ENCODE measurements around the gene FAM83G.

The FAM83G gene

GRCh38 chr17:19009970-19010369, 5.4 kb upstream of the FAM83G start:
- DNase-seq (ENCODE audit: low read depth in 2 of 2), result no peak

DNA sequence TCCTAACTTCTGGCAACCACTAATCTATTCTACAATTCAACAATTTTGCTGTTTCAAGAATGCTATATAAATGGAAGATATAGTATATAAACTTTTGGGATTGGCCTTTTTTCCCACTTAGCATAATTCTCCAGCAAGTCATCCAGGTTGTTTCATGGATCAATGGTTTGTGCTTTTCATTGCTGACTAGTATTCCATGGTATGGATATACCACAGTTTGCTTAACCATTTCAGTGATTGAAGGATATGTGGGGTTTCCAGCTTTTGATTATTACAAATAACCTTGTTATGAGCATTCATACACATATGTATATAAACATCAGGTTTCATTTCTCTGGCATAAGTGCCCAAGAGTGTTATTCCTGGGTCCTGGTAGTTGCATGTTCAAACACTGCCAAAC, 2.1 kb upstream of the FAM83G start:
- no peak for DNase-seq (ENCODE audit: low read depth in 2 of 2)

DNA sequence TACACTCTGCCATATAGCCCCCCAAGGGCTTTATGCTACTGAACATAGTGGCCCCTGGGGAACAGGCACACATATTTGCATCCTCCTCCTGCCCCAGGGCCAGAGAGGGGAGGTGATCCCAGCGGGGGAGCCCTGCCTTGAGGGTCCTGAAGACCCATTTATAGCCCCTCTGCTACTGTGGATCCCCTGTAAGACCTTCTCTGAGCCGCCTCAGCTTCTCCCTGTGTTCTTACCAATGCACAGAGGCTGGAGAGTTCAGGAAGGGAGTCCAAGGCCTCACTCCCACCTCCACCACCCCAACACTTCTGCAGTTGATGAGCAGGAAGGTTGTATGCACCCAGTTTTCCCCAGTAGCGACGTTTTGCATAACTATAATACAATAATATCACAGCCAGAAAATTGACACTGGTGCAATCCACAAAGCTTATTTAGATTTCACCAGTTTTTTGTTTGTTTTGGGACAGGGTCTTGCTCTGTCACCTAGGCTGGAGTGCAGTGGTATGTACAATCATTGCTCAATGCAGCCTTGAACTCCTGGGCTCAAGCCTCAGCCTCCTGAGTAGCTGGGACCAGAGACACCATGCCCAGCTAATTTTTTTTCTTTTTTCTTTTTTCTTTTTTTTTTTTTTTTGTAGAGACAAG, 1.3 kb upstream of the FAM83G start:
- no peak for DNase-seq (ENCODE audit: low read depth in 2 of 2)

- DNase-seq (ENCODE audit: low read depth in 2 of 2), result no peak
These were observed 691 bp upstream of the FAM83G start for GRCh38 chr17:19005137-19005773.

DNA sequence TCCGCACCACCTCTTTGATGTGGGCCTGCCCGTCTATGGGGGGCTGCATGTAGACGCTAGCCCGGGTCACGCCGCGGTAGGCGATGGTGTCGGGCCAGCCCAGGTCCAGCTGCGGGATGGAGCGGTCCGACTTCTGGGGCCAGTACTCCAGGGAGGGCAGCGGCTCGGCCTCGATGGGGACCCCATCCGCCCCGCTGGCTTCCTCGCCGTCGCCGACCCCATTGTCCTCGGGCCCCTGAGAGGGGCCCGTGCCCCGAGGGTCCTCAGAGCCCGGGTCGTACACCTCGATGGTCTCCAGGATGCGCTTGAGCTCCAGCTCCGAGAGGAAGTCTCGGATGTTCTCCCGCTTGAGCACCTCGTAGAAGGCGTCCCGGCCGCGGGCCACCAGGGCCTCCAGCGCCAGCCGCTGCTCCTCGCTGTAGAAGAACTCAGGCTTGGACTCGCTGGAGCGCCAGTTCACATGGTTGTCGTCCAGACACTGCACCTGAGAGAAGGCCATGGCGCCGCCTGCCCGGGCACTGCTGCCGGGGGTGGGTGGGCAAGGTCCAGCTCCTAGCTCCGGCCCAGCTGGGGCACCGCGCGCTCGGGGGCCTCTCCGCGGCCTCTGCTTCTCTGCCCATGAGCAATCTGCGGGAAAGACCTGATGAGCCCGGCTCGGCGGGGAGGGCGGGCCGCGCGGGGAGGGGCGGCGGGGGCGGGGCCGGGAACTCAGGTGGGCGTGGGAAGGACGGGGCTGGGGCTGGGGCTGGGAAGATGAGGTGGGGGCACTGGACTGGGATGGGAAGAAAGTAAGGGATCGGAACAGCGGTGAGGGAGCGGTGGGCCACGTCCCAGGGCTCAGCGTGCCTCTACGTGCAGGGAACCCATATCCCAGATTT, 782 bp downstream of the FAM83G start:
- peak in 1 of 2 donors; percentile 27 for DNase-seq (ENCODE audit: low read depth in 2 of 2)

GRCh38 chr17:19002805-19003542, 1.6 kb downstream of the FAM83G start:
- DNase-seq (ENCODE audit: low read depth in 2 of 2), result no peak

DNA sequence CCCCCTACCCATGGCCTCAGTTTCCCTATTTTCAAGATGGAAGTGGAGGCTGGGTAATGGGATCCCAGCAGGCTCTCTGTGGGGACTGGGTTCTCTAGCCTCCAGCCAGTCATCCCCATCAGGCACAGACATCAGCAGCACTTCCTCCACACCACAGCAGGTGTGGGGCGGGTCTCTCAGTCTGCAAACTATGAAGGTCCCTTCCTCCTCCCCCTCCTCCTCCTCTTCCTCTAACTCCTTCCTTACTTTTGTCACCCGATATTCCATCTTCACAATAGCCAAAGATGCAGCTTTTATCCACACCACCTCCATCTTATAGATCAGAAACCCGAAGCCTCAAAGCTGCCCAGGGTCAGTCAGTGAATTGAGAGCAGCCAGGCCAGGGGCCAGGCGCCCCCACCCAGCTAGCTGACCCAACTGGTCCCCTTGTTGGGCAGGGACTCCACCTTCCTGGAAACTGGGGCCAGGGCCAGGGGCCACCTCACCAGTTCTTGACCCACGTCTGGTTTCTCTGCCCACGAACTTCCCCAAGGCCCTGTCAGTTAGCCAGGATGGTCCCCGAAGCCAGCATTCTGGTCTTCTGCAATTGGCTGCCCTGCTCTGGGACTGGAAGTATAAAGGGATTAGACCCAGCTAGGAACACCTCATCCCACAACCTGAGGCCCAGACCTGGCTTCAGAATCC, 2.5 kb downstream of the FAM83G start:
- no peak for DNase-seq (ENCODE audit: low read depth in 2 of 2)

DNA sequence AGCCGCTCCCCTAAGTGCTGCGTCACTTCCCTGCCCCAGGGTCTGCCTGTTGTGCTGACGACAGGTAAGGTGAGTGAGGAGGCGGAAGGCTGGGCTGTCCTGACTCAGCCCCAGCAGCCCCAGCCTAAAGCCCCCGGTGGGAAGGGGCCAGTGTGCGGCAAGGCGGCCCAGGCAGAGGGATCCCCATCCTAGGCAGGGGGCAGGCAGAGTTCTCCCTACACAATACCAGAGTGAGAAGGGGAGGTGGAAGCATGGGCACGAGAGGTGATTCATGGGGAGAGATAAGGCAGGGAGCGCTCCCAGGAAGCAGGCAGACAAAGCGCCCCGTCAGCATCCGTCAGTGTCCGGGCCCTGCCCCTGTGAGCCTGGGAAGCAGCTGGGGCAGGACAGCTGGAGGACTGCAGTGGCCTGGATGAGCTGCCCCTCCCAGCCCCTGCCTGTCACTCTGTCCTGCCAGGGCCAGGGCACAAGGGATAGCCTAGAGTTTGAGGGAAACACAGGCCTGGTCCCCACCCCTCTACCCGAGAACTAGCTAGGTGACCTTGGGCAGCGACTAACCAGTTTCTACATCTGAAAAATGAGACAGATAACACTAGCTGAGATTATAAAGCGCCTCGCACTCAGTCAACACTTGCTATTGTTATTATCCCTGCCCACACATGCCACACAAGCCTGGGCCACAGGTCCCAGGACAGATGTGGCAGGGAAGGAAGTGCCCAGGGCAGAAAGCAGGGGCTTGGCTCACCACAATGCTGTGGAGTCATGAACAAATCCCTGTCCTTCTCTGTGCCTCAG, 3.8 kb downstream of the FAM83G start:
- no peak for DNase-seq (ENCODE audit: low read depth in 2 of 2)

- no peak for DNase-seq (ENCODE audit: low read depth in 2 of 2)
These were observed 4.7 kb downstream of the FAM83G start for GRCh38 chr17:18999911-19000310.

GRCh38 chr17:18999394-18999793, 5.2 kb downstream of the FAM83G start:
- DNase-seq (ENCODE audit: low read depth in 2 of 2), result no peak

DNA sequence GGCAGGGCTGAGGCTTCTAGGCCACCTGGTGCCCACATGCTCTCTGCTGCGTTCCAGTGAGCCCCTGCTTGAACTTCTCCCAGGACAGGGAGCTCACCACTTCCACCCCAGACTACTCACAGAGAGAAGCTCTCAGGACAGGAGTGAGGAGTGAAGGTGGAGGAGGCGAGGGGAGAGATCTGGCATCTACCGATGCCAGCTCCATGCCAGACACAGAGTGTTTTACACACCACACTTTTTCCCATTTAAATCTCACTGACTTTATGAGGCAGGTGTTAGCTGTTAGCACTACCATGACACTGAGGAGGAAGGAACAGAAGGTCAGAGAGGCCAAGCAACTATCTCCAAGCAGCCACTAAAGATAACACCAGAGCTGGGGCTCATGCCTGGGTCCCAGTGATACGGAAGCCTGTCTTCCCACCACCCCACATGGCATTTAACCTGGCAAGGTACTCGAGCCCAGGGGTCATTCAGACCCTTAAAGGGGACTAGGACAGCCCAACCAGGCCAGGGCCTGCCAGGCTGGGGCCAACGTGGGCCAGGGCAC, 6.8 kb downstream of the FAM83G start:
- DNase-seq (ENCODE audit: low read depth in 2 of 2), result no peak

GRCh38 chr17:18996458-18996857, 8.1 kb downstream of the FAM83G start:
- no peak for DNase-seq (ENCODE audit: low read depth in 2 of 2)

- DNase-seq (ENCODE audit: low read depth in 2 of 2), result no peak
These were observed 9.3 kb downstream of the FAM83G start for GRCh38 chr17:18995220-18995619.

DNA sequence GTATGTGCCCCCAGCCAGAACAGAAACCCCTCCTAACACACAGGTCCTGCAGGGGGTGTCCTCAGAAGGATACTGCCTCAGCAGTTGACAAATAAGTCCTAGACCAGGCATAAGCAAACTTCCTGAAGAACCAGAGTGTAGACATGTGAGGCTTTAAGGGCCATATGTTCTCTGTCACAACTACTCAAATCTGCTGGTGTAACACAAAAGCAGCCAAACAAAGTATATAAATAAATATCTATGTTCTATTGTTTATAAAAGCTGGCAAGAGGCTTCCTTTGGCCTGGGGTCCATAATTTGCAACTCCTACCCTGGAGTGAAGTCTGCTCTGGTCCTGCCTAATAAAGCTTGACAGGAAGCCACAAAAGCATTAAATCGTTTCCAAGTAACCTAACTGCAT, 9.9 kb downstream of the FAM83G start:
- no peak for DNase-seq (ENCODE audit: low read depth in 2 of 2)

GRCh38 chr17:18993905-18994526, 10.5 kb downstream of the FAM83G start:
- no peak for DNase-seq (ENCODE audit: low read depth in 2 of 2)

DNA sequence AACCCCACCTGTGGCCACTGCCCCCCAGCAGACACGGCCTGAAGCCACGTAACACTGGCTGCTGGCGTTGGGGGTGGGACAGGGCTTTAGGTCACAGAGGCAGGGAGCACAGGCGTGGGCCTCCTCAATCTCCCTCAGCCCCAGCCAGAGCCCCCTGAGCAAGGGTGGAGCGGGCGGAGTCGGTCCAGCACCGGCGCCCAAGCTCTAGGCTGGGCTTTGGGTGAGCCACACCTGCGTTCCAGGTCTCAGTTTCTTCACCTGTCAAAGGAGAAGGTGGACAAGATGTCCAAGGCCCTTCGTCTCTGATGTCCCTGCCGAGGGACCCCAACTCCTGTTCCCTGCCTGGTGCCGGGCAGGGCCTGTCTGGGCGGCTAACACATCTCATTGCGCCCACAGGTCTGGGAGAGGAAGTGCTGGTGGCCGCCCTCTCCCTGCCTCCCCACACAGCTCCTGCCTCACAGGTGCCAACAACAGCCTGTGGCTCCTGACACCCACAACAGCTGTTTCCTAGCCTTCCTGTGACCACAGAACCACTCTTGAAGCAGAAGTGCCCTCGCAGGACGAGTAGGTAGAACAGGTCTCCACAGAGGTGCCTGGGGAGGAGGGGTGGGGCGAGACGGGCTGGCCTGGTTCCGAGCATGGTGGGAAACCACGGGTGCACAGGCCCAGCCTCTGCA, 12.0 kb downstream of the FAM83G start:
- no peak for DNase-seq (ENCODE audit: low read depth in 2 of 2)

DNA sequence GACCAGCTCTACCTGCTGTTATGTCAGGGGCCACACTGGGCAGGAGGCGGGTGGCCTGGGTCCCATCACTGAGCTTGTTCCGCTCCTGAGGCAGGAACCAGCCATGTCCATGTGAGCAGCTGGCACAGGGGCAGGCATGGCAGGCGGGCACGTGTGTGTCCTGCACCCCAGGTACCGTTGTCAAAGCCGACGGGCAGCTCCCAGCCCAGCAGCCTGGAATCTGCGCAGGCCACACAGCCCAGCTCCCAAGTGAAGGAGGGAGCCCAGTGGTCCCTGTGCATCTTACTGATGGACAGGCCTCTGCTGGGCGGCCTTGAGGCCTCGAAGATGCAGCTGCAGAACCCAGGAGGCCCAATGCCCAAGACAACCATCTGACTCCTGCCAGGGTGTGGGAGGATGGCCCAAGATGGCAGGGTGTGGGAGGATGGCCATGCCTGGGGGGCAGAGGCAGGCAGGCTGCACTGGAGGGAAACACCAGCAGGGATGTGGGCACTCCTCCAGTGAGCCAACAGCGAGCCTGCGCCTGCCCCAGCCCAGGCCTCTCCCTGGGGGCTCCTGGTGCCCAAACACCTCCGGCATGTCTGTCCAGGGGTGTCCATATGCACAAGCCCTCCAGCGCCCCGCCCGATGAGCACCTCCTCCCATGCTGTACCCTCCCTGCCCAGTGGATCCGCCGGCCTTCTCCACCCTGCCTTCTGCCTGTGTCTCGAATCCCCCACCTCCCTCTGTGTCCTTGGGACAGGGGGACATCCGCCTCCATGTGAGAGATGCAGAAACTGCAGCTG, 12.8 kb downstream of the FAM83G start:
- no peak for DNase-seq (ENCODE audit: low read depth in 2 of 2)

DNA sequence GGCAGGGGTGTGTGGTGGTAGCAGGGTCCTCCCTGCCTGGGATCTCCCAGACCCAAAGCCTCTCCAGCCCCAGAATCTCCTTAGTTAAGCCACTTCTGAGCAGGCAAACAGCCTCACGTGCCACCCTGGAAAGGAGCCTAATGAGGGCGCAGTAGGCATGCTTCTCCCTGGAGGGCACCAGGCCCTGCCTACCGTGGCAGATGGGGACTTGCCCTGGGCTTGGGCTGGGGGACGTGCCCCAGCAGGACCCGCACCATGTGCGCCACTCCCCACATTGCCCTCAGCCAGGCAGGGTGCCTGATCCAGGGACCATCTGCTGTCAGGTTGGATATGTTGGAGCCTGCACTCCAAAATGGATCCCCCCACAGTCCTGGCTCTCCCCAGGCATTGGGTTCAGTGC, 14.2 kb downstream of the FAM83G start:
- DNase-seq (ENCODE audit: low read depth in 2 of 2), result no peak
